Right atrium auricular region (tissue), 2 donors: ENCODE data around the gene PPA2. TPM values are rescaled to one million over a fixed set of nuclear protein-coding genes. Genes with fewer than 3 reads are reported as not detected.

Experiments used
- DNase-seq: peaks from one replicate; pipeline ENCODE4 v3.0.0-alpha.2; 2019; ENCODE audit warnings: low spot score
- H3K27ac ChIP-seq, 2 donors: fragments of 200-600 bp; sonication (generic); 1 replicate in 1 of 2; 2 replicates in 1 of 2; pipeline ENCODE4 v1.5.1; 2016 to 2019
- H3K27me3 ChIP-seq, 2 donors: fragments of 200-600 bp; sonication (generic); one replicate each; pipeline versions ENCODE4 v1.5.1 to v1.6.0; 2017 to 2019
- H3K36me3 ChIP-seq: fragments of 200-600 bp; sonication (generic); one replicate; pipeline ENCODE4 v1.5.1; 2016
- H3K4me1 ChIP-seq, 2 donors: fragments of 200-600 bp; sonication (generic); one replicate each; pipeline versions ENCODE4 v1.5.1 to v1.6.0; 2017 to 2019
- H3K4me3 ChIP-seq, 2 donors: fragments of 200-600 bp; sonication (generic); 1 replicate in 1 of 2; 2 replicates in 1 of 2; pipeline ENCODE4 v1.5.1; 2017 to 2019; ENCODE audit warnings: mild to moderate bottlenecking in 1 of 2, moderate library complexity in 1 of 2
- H3K9me3 ChIP-seq, 2 donors: fragments of 200-600 bp; sonication (generic); one replicate each; pipeline ENCODE4 v1.5.1; 2019
- CTCF ChIP-seq, 2 donors: fragments of 200-600 bp; sonication (generic); IDR thresholded peaks; one replicate each; pipeline ENCODE4 v1.5.1; 2019; ENCODE audit warnings: antibody characterized with exemption in 2 of 2
- total RNA-seq, 2 donors: library from RNA; depleted of rRNA; stranded (reverse); fragments of >200 nt; gene quantifications; one replicate each; pipeline ENCODE4 v1.1.0, GENCODE V29; 2016

Gene PPA2
- total RNA-seq, 2 donors from 2014 or later: 89.5 to 158 TPM

GRCh38 chr4:105455998-105456397, 17.9 kb downstream of the PPA2 start:
- no peak for DNase-seq
- Histone ChIP-seq H3K27ac (peak overlapping the region in 1 of 2 donors; percentile 28), H3K4me1 (peaks cover 0 to 19% of the 10 kb centered on the region in 2 donors), H3K9me3 (no peaks in the 10 kb centered on the region), H3K4me3 (no peak overlapping the region), H3K27me3 (no peaks in the 10 kb centered on the region), H3K36me3 (peaks cover 22% of the 10 kb centered on the region)
- TF ChIP-seq CTCF (IDR thresholded peaks at IDR 0.05): no peak

DNA sequence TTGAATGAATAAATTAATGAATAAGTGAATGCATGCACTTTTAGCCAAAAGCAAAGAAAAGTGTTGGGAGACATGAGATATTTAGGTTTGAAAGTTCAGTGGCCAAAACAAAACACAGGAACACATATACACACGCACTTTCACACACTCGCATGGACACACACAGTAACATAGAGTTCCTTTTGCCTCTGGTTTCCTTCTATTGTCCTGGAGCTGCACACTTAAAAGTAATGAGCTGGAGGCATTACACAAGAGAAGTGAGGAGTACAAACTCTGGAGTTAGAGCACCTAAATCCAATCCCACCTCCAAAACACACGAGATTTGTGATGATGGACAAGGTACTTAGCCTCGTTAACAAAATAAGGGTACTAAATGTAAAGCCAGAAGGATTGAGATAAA, 18.7 kb downstream of the PPA2 start:
- Histone ChIP-seq H3K27ac (no peak overlapping the region), H3K9me3 (no peaks in the 10 kb centered on the region), H3K4me1 (peaks cover 0 to 17% of the 10 kb centered on the region in 2 donors), H3K4me3 (no peak overlapping the region), H3K36me3 (peaks cover 22% of the 10 kb centered on the region), H3K27me3 (no peaks in the 10 kb centered on the region)
- DNase-seq: no peak
- no peak for TF ChIP-seq CTCF (IDR thresholded peaks at IDR 0.05)

- Histone ChIP-seq H3K4me3 (no peak overlapping the region), H3K4me1 (peaks cover 0 to 14% of the 10 kb centered on the region in 2 donors), H3K36me3 (peaks cover 22% of the 10 kb centered on the region), H3K9me3 (no peaks in the 10 kb centered on the region), H3K27me3 (no peaks in the 10 kb centered on the region), H3K27ac (no peak overlapping the region)
- peak in 1 of 2 donors; percentile 14 for TF ChIP-seq CTCF (IDR thresholded peaks at IDR 0.05)
- DNase-seq: no peak
Measured at GRCh38 chr4:105453550-105454205, 20.2 kb downstream of the PPA2 start.

GRCh38 chr4:105451346-105451745, 22.5 kb downstream of the PPA2 start:
- H3K36me3 ChIP-seq: peaks cover 27% of the 10 kb centered on the region
- H3K4me1 ChIP-seq: peaks cover 0 to 10% of the 10 kb centered on the region in 2 donors
- H3K27ac ChIP-seq: no peak overlapping the region
- no peak for TF ChIP-seq CTCF (IDR thresholded peaks at IDR 0.05)
- H3K9me3 ChIP-seq: no peaks in the 10 kb centered on the region
- H3K27me3 ChIP-seq: no peaks in the 10 kb centered on the region
- DNase-seq: no peak
- H3K4me3 ChIP-seq: no peak overlapping the region

GRCh38 chr4:105440890-105441289, 33.0 kb downstream of the PPA2 start:
- Histone ChIP-seq H3K27ac (no peak overlapping the region), H3K36me3 (peaks cover 41% of the 10 kb centered on the region), H3K9me3 (no peaks in the 10 kb centered on the region), H3K4me3 (no peak overlapping the region), H3K4me1 (no peaks in the 10 kb centered on the region), H3K27me3 (no peaks in the 10 kb centered on the region)
- no peak for DNase-seq
- TF ChIP-seq CTCF (IDR thresholded peaks at IDR 0.05): no peak

- no peak for TF ChIP-seq CTCF (IDR thresholded peaks at IDR 0.05)
- Histone ChIP-seq H3K27me3 (no peaks in the 10 kb centered on the region), H3K27ac (no peak overlapping the region), H3K9me3 (no peaks in the 10 kb centered on the region), H3K36me3 (peaks cover 49% of the 10 kb centered on the region), H3K4me1 (no peaks in the 10 kb centered on the region), H3K4me3 (no peak overlapping the region)
- DNase-seq: no peak
Measured at GRCh38 chr4:105437637-105438036, 36.2 kb downstream of the PPA2 start.
